Measurements from ENCODE around the gene LYPD3. TPM values are rescaled to one million over a fixed set of nuclear protein-coding genes. Genes with fewer than 3 reads are reported as not detected.

Gene LYPD3
- polyA plus RNA-seq, 3 donors = 0.24 to 22.9 (median 0.48) TPM

GRCh38 chr19:43486412-43486811 lies 21.0 kb upstream of the LYPD3 start:
- Histone ChIP-seq H3K4me2 (replicated peaks; ENCODE audit: extremely low read depth, low read length, poor library complexity, severe bottlenecking) (no peak overlapping the region), H3K36me3 (replicated peaks in 1 of 2; ENCODE audit: control insufficient read depth in 1 of 2, insufficient read depth in 2 of 2, low read length in 2 of 2) (no peaks in the 10 kb centered on the region), H3K9me3 (replicated peaks in 1 of 2; ENCODE audit: control insufficient read depth in 1 of 2, insufficient read depth in 1 of 2, low read length in 2 of 2) (no peaks in the 10 kb centered on the region), H3K79me2 (ENCODE audit: insufficient read depth, low read length) (no peaks in the 10 kb centered on the region), H3K4me3 (replicated peaks in 1 of 3; ENCODE audit: low read depth in 2 of 3, low read length in 3 of 3) (no peak overlapping the region), H3K9ac (ENCODE audit: insufficient read depth, low read length, poor library complexity, severe bottlenecking) (no peak overlapping the region), H2AFZ (ENCODE audit: insufficient read depth, low read depth, low read length, poor library complexity, severe bottlenecking) (no peak overlapping the region), H4K20me1 (ENCODE audit: insufficient read depth, low read length) (no peaks in the 10 kb centered on the region), H3K27ac (ENCODE audit: low read depth in 1 of 2, low read length in 2 of 2) (no peak overlapping the region), H3K4me1 (ENCODE audit: control insufficient read depth in 1 of 2, insufficient read depth in 2 of 2, low read length in 2 of 2) (peaks cover 39 to 42% of the 10 kb centered on the region in 2 donors), H3K27me3 (ENCODE audit: control insufficient read depth in 2 of 2, insufficient read depth in 2 of 2, low read length in 2 of 2) (no peaks in the 10 kb centered on the region)
- no peak for DNase-seq
- H3K9me3 Mint-ChIP-seq = peaks cover 0 to 4% (median 0%) of the 10 kb centered on the region in 7 donors
- 100% methylated on average over 5 of the region's 7 CpGs for WGBS (ENCODE audit: insufficient coverage)
- no peak overlapping the region for H3K4me3 Mint-ChIP-seq
- TF ChIP-seq CTCF (IDR thresholded peaks at IDR 0.05) = no peak
- peaks cover 0 to 6% of the 10 kb centered on the region in 2 donors for H3K36me3 Mint-ChIP-seq
- peaks cover 0 to 1% (median 1%) of the 10 kb centered on the region in 3 donors for H3K27me3 Mint-ChIP-seq (ENCODE audit: low read depth in 3 of 3)
- intact Hi-C loops (cut with micrococcal nuclease) = no loop called here
- peaks cover 38% of the 10 kb centered on the region for H3K4me1 Mint-ChIP-seq
- peak overlapping the region in 1 of 7 donors; percentile 87 for H3K27ac Mint-ChIP-seq

- Histone ChIP-seq H3K4me1 (ENCODE audit: control insufficient read depth in 1 of 2, insufficient read depth in 2 of 2, low read length in 2 of 2) (peaks cover 39 to 42% of the 10 kb centered on the region in 2 donors), H3K9ac (ENCODE audit: insufficient read depth, low read length, poor library complexity, severe bottlenecking) (no peak overlapping the region), H3K79me2 (ENCODE audit: insufficient read depth, low read length) (no peaks in the 10 kb centered on the region), H2AFZ (ENCODE audit: insufficient read depth, low read depth, low read length, poor library complexity, severe bottlenecking) (peak overlapping the region; percentile 46), H3K27me3 (ENCODE audit: control insufficient read depth in 2 of 2, insufficient read depth in 2 of 2, low read length in 2 of 2) (no peaks in the 10 kb centered on the region), H3K27ac (ENCODE audit: low read depth in 1 of 2, low read length in 2 of 2) (no peak overlapping the region), H4K20me1 (ENCODE audit: insufficient read depth, low read length) (no peaks in the 10 kb centered on the region), H3K9me3 (replicated peaks in 1 of 2; ENCODE audit: control insufficient read depth in 1 of 2, insufficient read depth in 1 of 2, low read length in 2 of 2) (no peaks in the 10 kb centered on the region), H3K4me3 (replicated peaks in 1 of 3; ENCODE audit: low read depth in 2 of 3, low read length in 3 of 3) (no peak overlapping the region), H3K4me2 (replicated peaks; ENCODE audit: extremely low read depth, low read length, poor library complexity, severe bottlenecking) (no peak overlapping the region), H3K36me3 (replicated peaks in 1 of 2; ENCODE audit: control insufficient read depth in 1 of 2, insufficient read depth in 2 of 2, low read length in 2 of 2) (no peaks in the 10 kb centered on the region)
- H3K27me3 Mint-ChIP-seq (ENCODE audit: low read depth in 3 of 3) = peaks cover 0 to 1% (median 1%) of the 10 kb centered on the region in 3 donors
- peak overlapping the region in 1 of 7 donors; percentile 87 for H3K27ac Mint-ChIP-seq
- H3K36me3 Mint-ChIP-seq = peaks cover under 1 to 7% of the 10 kb centered on the region in 2 donors
- WGBS (ENCODE audit: insufficient coverage) = 63% methylated on average over 6 of the region's 6 CpGs
- H3K9me3 Mint-ChIP-seq = peaks cover 0 to 4% (median 0%) of the 10 kb centered on the region in 7 donors
- H3K4me1 Mint-ChIP-seq = peaks cover 38% of the 10 kb centered on the region
- TF ChIP-seq CTCF (IDR thresholded peaks at IDR 0.05) = no peak
- intact Hi-C loops (cut with micrococcal nuclease) = no loop called here
- no peak overlapping the region for H3K4me3 Mint-ChIP-seq
- DNase-seq = peak in 1 of 3 donors; percentile 53
These were observed 20.5 kb upstream of the LYPD3 start for GRCh38 chr19:43485951-43486350.
